SW480 (cell line): Measurements from ENCODE around the gene THRAP3.

Experiments
- DNase-seq: peaks from one replicate; pipeline ENCODE4 v3.0.0-alpha.2; 2016; ENCODE audit warnings: low spot score

THRAP3 gene

DNA sequence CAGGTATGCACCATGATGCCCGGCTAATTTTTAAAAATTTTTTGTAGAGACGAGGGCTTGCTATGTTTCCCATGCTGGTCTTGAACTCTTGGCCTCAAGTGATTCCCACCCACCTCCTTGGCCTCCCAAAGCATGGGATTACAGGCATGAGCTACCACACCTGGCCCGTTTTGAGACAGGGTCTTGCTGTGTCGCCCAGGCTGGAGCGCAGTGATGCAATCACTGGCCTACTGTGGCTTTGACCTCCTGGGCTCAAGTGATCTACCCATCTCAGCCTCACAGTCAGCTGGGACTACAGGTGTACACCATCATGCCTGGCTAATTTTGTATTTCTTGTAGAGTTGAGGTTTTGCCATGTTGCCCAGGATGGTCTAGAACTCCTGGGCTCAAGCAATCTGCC, 74.4 kb downstream of the THRAP3 start:
- DNase-seq = no peak

DNA sequence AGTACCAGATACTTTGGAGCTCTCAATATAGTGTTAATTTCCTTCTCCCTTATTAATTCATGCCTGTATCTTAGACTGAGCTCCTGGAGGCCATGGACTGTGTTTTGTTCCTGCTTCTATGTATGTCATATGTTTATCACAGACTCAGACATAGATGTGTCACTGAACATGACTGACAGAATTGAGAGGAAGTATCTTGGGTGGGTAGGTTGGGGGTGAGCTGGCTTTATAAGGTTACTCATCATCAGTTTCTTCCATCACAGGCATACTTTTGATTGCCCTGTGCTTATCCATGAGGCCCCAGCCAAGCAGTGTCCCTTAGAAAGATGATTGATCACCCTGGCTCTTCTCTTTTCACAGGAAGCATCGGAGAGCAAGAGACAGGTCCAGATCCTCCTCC, 76.3 kb downstream of the THRAP3 start:
- DNase-seq = no peak

DNA sequence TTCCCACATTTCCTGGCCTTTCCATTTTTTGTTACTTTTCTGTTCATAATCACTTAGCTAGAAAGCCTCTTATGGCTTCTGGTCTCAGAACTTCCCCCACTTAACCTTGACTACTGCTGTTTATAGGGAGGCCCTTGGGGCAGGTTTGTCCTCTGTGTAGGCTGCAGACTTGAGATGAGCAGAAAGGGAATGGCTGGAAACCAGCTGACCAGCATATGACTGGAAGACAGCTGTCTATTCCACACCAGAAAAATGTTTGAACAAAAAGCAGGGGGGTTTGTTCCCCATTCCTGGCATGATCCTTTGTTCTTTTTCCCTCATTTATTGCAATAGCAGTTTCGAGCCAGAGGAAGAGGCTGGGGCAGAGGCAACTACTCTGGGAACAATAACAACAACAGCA, 77.0 kb downstream of the THRAP3 start:
- DNase-seq = no peak

DNA sequence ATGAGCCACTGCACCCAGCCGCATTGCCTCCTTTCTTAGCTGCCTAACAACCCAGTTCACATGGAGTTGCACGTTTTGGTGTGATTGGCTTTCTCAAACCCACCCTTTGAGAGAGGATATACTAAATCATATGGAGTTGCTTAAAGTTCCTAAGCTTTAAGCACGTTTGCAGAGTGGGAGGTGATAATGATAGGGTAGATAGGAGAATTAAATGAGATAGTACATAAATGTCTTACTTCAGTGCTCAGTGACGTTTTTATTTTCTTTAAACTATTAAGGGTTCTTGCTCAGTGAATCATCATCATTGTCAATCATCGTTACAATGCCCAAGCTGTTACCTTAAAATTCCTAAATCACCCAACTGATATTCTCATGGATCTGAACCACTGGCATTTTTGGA, 79.0 kb downstream of the THRAP3 start:
- DNase-seq = no peak

DNA sequence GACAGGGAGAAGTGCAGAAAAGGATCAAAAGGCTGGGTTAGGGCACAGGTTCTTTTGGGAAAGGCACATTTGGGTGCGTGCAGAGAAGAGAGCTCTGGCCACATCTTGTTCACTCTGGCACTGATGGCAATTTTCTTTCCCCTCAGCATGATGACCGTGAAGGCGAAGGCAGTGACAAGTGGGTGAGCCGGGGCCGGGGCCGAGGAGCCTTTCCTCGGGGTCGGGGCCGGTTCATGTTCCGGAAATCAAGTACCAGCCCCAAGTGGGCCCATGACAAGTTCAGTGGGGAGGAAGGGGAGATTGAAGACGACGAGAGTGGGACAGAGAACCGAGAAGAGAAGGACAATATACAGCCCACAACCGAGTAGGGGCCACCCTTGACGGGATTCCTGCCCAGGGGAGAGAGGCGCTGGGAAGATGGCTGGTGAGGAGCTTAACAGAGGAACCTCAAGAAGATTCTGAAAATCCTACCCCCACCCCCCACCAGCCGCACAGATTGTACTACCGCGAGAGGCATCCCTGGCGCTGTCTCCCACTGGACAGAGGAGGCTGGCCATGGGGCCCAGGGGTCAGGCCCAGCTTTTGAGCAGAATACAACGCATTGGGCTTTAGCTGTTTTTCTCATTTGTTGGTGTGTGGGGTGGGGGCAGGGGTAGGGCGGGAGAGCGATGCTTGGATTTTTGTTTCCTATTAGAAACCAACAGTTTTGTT, 79.6 kb downstream of the THRAP3 start:
- DNase-seq = no peak

DNA sequence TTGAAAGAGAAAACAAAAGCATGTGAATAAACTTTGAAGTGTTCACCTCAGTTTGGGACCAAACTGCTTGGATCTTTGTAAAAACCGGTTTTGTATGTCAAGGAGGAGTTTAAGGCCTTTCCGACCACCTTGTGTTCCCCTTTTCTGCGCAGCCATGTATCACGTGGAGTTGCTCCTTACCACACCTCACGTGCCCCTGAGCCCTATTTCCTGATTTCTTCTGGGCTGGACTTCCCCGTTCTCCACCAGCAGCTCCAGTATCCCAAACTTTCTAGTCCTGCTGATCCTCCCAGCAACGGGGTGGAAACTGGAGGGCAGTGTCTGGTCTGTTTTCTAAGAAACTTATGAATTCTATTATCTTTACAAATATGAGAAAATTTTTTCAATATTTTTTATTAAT, 80.3 kb downstream of the THRAP3 start:
- DNase-seq = no peak

DNA sequence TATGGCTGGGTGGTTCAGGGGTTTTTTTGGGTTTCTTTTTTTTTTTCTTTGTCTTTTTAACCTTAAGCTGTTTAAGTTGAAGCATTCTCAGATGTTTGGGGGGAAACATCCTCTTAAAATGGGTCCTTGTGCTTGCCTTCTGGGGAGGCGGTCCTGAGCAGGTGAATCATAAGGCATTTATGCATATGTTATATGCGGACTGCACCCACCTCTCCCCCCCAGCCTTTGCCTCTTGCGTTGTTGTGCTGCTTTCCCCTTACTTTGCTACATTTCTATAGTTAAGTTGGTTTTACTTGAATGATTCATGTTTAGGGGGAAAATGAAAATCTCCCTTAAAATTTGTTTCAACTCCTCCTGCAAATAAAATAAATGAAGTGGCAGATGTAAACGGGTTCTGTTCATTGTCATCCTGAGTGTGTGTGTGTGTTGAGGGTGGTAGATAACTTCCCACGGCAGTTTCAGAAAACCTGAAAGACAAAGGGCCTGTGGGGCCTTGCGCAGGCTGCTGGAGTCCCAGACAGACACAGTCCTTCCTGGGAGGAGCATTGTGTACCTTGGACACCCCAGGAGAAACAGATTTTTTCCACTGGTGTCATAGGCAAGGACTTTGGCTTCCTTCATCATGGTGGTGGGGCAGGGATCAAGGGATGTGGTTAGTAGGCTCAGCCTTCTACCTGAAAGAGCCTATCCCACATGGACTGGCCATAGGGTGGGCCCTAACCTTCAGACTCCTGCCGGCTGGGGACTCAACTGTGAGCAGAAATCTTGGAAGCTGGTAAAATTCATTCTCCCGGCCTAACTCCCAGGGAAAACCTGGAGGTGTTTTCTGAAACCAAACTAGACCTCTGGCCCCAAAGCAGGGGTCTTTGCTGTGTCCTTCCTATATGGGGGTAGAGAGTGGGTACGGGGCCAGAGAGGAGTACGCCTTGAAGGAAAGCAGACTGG, 81.0 kb downstream of the THRAP3 start:
- DNase-seq = no peak

DNA sequence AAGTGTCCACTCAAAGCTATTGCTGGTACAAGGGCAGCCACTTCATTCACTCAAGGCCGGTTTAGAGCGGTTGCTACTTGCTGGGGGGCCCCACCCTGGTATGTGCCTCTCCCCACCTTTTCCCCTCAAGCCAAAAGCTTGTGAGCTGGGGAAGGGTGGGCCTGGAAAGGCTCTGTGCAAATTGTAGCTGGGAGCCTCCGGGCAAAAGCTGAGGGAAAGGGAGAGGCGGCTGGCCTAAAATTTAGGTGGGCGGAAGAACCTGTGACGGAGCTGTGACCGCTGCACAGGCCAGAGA, 81.6 kb downstream of the THRAP3 start:
- no peak for DNase-seq

DNA sequence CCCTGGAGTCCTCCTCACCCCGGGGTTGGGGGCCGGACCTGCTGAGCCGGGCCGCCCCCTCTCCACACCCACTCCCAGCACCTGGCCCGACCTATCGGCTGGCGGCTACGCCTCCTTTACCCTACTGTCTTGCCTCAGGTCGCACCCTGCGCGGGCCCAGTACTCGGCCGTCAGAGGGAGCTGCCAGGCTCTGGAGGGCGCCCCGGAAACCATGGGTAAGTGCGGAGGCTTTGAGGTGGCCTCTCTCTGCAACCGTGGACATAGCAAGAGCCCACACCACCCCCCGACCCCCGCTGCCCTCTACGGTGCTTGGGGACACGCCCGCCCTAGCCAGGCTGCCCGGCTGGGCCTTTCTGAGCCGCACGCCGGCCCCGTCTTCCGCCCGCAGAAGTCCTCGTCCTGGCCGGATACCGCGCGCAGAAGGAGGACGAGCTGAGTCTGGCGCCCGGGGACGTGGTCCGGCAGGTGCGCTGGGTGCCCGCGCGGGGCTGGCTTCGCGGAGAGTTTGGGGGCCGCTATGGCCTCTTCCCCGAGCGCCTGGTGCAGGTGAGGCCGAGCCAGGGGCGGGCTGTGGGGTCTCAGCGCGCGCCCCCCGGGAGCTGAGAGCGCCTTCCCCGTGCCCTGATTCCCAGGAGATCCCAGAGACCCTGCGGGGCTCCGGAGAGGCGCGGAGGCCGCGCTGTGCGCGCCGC, 82.1 kb downstream of the THRAP3 start, which contains the start of gene SH3D21:
TSS of gene SH3D21 (plus strand) at position 159 of the 692 bp plus-strand sequence. CDS start at position 212, 53 bp downstream.
- DNase-seq = peak; percentile 76

DNA sequence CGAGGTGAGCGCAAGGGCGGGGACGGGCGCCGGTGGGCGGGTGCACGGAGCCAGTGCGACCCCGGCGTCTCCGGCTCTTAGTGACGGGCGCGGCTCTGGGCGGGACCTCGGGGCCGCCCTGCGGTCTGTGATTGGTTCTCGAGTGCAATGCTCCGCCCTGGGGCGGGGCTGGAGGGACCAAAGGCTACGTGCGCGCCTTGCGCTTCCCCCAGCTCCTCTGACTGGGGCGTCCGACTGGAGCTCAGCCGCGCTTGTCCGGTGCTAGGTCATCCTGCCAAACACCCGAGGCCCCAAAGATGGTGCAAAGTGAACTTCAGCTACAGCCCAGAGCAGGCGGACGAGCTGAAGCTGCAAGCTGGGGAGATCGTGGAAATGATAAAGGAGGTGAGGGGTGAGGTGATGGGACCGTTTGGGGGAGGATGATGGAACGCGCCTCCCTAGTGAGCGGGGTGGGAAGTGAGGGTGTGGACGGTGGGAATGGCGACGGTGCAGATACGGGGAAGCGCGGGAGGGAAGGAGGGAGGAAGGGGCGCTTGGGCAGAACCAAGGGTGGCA, 82.7 kb downstream of the THRAP3 start:
- peak; percentile 90 for DNase-seq

DNA sequence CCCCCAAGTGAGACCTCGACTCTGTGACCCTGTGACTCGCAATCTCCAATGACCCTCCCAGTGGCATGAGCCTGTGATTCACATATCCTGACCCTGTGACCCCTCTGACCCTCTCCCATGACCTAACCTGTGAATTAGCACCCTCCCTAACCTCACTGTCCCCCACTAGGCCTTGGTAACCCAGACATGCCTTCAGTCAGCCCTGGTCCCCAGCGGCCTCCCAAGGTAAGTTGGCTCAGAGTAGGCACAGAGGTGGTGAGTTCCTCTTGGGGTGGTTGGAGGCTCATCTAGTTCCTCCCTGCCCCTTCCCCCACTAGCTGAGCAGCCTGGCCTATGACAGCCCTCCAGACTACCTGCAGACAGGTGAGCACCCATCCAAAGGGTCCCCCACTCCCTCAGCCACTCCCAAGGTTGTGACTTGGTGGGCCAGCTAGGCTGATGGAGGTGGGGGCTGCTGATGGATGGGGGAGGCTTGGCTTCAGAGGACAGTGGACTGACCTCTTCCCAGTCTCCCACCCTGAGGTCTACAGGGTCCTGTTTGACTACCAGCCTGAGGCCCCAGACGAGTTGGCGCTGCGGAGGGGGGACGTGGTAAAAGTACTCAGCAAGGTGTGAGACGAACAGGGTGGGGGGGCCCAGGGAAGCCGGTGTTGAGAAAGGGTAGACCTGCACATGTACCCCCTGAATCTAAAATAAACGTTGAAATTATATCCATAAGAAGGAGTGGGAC, 83.5 kb downstream of the THRAP3 start:
- DNase-seq = no peak

DNA sequence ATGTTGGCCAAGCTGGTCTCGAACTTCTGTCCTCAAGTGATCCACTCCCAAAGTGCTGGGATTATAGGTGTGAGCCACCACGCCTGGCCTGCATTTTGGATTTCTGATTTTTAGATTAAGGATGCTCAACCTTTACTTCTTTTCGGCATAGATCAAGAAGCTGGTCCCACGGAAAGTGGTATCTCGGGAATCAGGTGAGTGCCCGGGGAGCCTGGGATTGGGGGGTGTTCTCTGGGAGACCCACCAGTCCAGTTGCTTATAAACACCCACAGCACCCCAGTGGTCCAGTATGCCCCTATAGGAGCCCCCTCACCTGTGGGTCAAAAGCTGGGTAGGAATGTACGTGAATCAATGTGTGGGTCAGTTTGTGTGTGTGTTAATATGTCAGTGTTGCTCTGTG, 85.2 kb downstream of the THRAP3 start:
- DNase-seq = no peak

DNA sequence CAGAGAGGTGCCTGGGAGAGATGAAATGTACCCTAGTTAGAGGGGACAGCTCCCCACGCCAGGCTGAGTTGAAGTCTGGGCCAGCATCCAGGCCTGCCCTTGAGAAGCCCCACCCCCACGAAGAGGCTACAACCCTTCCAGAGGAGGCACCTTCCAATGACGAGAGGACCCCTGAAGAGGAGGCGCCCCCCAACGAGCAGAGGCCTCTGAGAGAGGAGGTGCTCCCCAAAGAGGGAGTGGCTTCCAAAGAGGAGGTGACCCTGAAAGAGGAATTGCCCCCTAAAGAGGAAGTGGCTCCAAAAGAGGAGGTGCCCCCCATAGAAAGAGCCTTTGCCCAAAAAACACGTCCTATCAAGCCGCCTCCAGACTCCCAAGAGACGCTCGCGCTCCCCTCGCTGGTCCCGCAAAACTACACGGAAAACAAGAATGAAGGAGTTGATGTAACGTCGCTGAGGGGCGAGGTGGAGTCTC, 96.1 kb downstream of the THRAP3 start:
- DNase-seq = no peak

DNA sequence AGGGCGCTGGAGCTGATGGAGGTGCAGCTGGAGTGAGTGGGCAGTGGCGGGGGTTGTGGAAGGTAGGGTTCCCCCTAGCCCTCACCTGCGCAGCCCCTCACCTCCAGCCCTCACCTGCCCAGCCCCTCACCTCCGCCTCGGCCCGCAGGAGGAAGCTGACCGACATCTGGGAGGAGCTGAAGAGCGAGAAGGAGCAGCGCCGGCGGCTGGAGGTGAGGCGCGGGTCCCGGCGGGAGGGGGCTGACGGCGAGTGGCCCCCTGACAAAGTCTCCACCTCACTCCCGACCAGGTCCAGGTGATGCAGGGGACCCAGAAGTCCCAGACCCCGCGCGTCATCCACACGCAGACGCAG, 96.5 kb downstream of the THRAP3 start:
- DNase-seq = no peak

DNA sequence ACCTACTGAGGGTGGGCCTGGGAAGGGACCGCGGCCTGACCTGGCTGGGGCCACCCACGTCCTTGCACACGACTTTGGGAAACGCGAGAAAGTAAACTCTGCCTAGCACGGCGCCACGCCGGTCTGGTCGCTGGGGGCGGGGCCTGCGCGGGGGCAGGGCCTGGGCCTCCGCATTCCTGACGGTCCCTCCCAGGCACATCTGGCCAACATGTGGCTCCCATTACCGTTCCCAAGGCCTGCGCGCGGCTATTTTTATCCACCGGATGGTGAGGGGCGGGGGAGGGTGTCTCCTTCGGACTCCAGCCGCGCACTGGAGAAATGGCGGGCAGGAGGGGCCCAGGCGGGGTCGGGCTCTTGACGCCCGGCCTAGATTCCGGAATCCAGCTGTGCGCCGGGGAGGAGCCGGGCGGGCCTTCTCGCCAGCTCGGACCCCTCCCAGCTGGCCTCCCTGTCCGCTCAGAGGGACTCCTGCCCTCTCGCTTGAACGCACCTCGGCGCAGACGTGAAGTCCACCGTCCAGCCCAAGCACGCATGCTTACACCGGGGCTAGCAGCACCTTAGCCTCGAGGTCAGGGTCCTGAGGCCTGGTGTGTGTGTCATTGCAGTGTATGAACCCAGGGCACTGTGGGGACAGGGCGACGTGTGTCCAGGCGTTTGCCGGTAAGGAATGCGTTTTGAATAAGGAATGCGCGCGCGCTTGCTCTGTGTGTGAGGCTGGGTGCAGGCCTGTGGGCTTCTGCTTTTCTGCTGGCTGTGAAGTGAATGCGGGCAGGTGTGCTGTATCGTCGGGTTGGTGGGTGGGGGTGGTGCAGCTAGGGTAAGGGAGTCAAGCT, 97.1 kb downstream of the THRAP3 start:
- peak; percentile 68 for DNase-seq

DNA sequence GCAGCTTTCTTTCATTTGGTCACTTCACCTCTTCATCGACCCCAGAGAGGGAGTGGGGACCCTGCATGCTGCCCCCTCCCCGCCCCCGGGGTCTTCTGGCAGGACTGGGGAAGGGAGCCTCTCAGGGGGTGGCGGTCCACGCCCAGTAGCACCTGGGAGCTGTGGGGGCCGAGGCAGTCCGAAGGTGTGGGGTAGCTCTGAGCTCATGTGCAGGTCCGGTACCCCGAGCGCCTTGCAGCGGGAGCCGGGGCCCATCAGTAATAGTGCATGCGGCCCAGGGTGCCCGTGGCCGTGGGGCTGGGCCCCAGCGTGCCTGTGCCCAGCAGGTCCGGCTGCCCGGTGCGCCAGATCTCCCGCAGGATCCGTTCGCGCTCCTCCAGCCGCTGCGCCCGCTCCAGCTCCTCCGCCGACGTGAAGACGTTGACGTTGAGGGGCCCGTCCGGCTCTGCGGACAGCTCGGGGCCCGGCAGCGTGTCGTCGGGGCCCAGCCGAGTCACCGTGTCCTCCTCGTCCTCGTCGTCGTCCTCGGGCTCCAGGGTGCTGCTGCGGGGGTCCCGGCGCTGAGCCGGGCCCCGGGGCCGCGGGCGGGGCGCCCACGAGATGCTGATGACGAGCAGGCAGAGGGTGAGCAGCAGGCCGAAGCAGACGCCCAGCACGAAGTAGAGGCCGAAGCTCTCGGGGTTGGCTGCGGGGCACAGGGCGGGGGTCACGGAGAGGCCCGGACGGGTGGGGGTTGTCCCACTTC, 98.0 kb downstream of the THRAP3 start:
- DNase-seq = no peak

DNA sequence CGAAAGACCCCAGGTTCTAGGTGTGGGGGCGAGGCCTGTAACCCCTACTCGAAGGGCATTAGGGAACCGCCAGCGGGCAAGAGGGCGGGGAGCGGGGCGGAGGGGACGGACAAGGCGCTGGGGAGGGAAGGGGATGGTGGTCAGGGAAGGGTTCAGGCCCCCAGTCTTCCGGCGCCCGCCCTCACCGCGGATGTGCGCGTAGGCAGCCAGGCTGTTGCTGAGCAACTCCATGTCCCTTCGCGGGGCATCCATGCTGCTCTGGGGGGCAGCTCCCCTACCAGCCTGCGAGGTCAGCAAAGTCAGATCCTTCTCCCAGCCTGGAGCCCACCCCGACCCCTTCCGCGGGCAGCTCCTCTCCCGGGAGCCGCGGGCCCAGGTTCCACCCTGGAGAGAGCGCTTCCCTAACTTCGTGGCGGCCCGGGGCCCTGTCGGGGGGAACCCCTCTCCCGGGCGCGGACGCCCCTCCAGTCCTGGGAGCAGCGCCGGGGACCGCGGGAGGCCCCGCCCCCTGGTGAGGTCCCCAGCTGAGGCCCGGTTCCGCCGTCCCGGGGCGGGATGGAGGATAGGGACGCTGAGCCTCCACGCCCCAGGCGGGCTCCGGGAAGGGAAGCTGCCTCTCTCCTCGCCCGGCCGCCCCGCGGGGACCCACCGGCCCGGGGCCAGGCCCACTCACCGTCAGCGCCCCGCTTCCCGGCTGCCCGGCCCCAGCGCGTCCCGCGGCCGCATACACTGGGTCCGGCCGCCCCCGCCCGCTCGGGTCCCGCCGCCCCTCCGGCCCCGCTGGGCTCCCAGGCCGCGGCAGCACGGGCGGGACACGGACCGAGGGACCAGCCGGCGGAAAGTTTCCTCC, 98.8 kb downstream of the THRAP3 start:
- no peak for DNase-seq

DNA sequence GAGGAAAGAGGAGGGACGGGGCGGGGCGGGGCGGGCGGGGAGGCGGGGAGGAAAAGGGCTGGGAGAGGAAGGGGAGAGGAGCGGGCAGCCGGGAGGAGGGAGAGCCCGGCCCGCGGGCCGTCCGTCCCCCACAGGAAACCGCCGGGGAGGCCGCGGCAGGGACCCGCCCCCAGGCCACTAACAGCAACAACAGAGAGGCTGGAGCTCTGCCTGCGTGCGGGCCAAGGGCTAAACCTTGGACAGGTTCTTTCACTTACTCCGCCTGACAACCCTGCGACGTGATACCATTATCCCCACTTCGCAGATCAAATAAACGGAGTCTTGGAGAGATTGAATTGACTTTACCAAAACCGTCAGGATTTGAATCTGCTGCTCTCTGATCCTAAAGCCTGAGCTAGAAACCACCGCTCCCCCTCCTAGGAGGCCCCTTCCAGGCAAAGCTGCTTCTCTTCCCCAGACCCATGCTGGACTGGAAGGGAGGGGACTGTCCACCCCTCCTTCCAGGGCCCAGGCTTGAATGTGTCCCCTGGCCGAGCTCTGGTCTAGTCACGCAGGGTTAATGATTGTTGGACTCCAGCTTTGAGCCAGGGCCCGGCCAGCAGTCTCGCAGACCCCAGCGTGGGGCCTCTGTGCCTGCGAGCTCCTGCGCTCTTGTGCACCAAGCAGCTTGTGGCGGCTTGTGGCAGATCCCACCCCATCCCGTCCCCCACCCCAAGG, 99.6 kb downstream of the THRAP3 start, which contains the start of gene EVA1B:
TSS of gene EVA1B (minus strand) at position 10 of the 717 bp plus-strand sequence. CDS start 608 bp downstream, outside the sequence.
- DNase-seq = peak; percentile 29
